Left ventricle myocardium inferior (tissue), 1 donor: Measurements from ENCODE around the gene CD84. TPM values are rescaled to one million over a fixed set of nuclear protein-coding genes. Genes with fewer than 3 reads are reported as not detected.
A peak's percentile ranks its signal among the peaks of the same experiment; 100 is the strongest.

Experiments used
- DNase-seq: peaks from one replicate; pipeline ENCODE4 v3.0.0-alpha.2; 2020
- H3K27ac ChIP-seq: fragments of 200-600 bp; replicated peaks from 2 replicates; pipeline ENCODE4 v1.8.0; 2021
- H3K27me3 ChIP-seq: fragments of 200-600 bp; 2 replicates; pipeline ENCODE4 v1.8.0; 2021; ENCODE audit warnings: low read depth
- H3K36me3 ChIP-seq: fragments of 200-600 bp; 2 replicates; pipeline ENCODE4 v1.8.0; 2021
- H3K4me1 ChIP-seq: fragments of 200-600 bp; 2 replicates; pipeline ENCODE4 v1.8.0; 2021
- H3K4me3 ChIP-seq: fragments of 200-600 bp; 2 replicates; pipeline ENCODE4 v1.8.0; 2021; ENCODE audit warnings: mild to moderate bottlenecking, moderate library complexity
- H3K9me3 ChIP-seq: fragments of 200-600 bp; replicated peaks from 2 replicates; pipeline ENCODE4 v1.8.0; 2021
- intact Hi-C: fragments of 100-400 bp; cut with micrococcal nuclease; formaldehyde crosslinking; loops from one replicate; pipeline ENCODE4 v1.11.0; 2022
- total RNA-seq: library from RNA; stranded (reverse); fragmentation: NEBNext Ultra II Directional; extraction: Animal tissue kit (Norgen Biotek cat#: 25700); gene quantifications from one replicate; pipeline ENCODE4 v1.2.1, GENCODE V29; 2021
- TF ChIP-seq, protein P1 (sequence below): fragments of 200-600 bp; IDR thresholded peaks from 2 replicates; pipeline ENCODE4 v1.8.0; 2021; ENCODE audit warnings: antibody characterized with exemption, mild to moderate bottlenecking, borderline replicate concordance
- donor health status: DM: no; HTN: yes; CAD: no; lungs with severe emphysema.

The CD84 gene
- total RNA-seq, 1 donor from 2014 or later = 3.6 TPM

- H3K4me3 ChIP-seq = no peak overlapping the region
- TF ChIP-seq, protein P1, sequence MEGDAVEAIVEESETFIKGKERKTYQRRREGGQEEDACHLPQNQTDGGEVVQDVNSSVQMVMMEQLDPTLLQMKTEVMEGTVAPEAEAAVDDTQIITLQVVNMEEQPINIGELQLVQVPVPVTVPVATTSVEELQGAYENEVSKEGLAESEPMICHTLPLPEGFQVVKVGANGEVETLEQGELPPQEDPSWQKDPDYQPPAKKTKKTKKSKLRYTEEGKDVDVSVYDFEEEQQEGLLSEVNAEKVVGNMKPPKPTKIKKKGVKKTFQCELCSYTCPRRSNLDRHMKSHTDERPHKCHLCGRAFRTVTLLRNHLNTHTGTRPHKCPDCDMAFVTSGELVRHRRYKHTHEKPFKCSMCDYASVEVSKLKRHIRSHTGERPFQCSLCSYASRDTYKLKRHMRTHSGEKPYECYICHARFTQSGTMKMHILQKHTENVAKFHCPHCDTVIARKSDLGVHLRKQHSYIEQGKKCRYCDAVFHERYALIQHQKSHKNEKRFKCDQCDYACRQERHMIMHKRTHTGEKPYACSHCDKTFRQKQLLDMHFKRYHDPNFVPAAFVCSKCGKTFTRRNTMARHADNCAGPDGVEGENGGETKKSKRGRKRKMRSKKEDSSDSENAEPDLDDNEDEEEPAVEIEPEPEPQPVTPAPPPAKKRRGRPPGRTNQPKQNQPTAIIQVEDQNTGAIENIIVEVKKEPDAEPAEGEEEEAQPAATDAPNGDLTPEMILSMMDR = no peak
- H3K27me3 ChIP-seq = peaks cover 9% of the 10 kb centered on the region
- H3K36me3 ChIP-seq = no peaks in the 10 kb centered on the region
- peak overlapping the region; percentile 42 for H3K27ac ChIP-seq
- H3K4me1 ChIP-seq = no peaks in the 10 kb centered on the region
- H3K9me3 ChIP-seq = no peaks in the 10 kb centered on the region
- intact Hi-C loops = no loop called here
- DNase-seq = no peak
Observed at GRCh38 chr1:160575112-160575664, 4.1 kb downstream of the CD84 start.

DNA sequence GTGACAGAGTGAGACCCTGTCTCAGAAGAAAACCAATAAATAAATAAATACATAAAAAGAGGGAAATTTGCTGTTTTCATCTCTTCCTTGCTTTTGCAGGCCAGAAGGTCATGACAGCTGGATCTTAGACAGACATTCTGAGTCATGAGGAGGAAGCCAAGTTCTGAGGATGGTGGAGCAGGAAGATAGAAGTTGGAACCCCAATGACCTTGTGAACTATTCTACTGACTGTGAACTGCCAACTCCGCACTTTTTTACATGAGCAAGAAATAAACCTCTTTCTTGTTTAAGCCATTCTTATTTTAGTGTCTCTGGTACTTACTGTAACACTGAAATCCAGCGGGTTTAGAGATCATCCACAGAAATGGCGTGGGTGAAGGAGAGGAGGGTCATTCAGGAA, 8.5 kb downstream of the CD84 start:
- Histone ChIP-seq H3K9me3 (no peaks in the 10 kb centered on the region), H3K4me1 (no peaks in the 10 kb centered on the region), H3K36me3 (no peaks in the 10 kb centered on the region), H3K27me3 (peaks cover 9% of the 10 kb centered on the region), H3K27ac (no peak overlapping the region), H3K4me3 (no peak overlapping the region)
- TF ChIP-seq, protein P1 = no peak
- intact Hi-C loops = no loop called here
- DNase-seq = no peak

DNA sequence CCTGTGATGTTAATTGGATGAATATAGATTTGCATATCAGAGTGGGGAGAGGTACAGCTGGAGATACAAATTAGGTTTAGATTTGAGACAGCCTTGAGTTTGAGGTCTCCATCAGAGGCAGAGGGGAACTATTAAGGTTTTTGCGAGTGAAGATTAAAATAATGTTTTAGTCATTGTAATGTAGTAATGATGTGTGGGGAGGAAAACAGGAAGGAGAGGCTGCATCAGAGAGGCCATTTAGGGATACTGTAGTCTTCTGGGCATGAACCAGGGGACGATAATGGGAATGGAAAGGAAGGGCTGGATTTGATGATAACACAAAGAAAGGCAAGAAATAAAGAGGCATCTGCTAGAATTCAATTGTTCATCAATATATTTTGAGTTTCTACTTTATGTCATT, 9.5 kb downstream of the CD84 start:
- intact Hi-C loops = no loop called here
- peaks cover 9% of the 10 kb centered on the region for H3K27me3 ChIP-seq
- TF ChIP-seq, protein P1 = no peak
- H3K27ac ChIP-seq = no peak overlapping the region
- H3K9me3 ChIP-seq = no peaks in the 10 kb centered on the region
- DNase-seq = no peak
- H3K36me3 ChIP-seq = no peaks in the 10 kb centered on the region
- H3K4me1 ChIP-seq = no peaks in the 10 kb centered on the region
- no peak overlapping the region for H3K4me3 ChIP-seq

- TF ChIP-seq, protein P1 = no peak
- Histone ChIP-seq H3K9me3 (peaks cover 9% of the 10 kb centered on the region), H3K4me3 (no peak overlapping the region), H3K4me1 (no peaks in the 10 kb centered on the region), H3K36me3 (no peaks in the 10 kb centered on the region), H3K27me3 (no peaks in the 10 kb centered on the region), H3K27ac (no peak overlapping the region)
- intact Hi-C loops = no loop called here
- no peak for DNase-seq
Observed at GRCh38 chr1:160567858-160568682, 11.2 kb downstream of the CD84 start.

- Histone ChIP-seq H3K36me3 (no peaks in the 10 kb centered on the region), H3K27me3 (no peaks in the 10 kb centered on the region), H3K27ac (no peak overlapping the region), H3K4me1 (no peaks in the 10 kb centered on the region), H3K4me3 (no peak overlapping the region), H3K9me3 (peaks cover 16% of the 10 kb centered on the region)
- intact Hi-C loops = no loop called here
- TF ChIP-seq, protein P1 = no peak
- no peak for DNase-seq
Observed at GRCh38 chr1:160567341-160567740, 12.0 kb downstream of the CD84 start.
